HG03135 (cell line): ENCODE measurements around the gene MAPK8IP1.

ENCODE experiments used
- ATAC-seq: cut with Tn5 transposase; IDR thresholded peaks from one replicate; pipeline ENCODE4 v1.9.1; 2021; ENCODE audit warnings: mild to moderate bottlenecking, moderate library complexity; ENCODE audit not compliant: unreplicated experiment

MAPK8IP1 gene

DNA sequence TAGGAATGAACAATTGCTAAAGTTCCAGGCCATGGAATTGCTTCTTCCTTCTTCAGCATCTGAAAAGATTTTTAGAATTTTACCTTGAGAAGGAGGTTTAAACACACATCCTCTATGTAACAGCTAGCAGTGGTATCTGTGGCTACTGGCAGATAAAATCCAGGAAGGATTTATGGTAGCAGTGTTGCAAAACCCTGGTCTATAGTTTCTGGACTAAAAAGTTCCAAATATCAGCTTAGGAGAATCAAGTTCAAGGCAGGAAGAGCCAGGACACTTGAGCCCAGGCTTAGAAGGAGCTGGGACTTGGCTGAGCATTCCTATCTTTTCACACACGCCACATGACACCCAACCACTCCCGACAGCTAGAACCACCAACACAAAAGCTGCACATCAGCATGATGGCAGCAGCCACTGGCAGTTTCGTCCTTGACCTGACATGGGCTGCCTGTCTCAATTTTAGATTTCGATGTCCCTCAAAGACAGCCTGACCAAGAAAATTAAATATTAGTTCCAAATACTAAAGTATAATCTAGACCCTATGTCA, 51.1 kb downstream of the MAPK8IP1 start:
- ATAC-seq = no peak

DNA sequence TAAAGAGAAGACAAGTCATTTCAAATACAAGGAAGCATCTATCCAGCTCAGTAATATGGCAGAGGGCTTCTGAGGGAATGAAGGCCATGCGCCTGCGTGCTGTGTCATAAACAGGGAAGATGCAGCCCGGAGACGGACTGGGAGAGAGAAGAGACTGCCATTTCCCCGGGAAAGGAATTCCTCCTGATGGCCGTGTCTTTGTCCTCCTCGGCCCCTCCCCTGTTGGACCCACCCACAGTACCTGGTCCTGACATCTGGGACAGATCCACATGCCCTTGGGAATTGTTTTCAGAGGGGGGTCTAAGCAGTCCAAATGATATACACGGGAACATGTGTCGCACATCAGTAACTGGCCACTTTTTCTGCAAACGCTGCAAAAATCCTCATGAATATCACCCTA, 52.5 kb downstream of the MAPK8IP1 start:
- no peak for ATAC-seq

DNA sequence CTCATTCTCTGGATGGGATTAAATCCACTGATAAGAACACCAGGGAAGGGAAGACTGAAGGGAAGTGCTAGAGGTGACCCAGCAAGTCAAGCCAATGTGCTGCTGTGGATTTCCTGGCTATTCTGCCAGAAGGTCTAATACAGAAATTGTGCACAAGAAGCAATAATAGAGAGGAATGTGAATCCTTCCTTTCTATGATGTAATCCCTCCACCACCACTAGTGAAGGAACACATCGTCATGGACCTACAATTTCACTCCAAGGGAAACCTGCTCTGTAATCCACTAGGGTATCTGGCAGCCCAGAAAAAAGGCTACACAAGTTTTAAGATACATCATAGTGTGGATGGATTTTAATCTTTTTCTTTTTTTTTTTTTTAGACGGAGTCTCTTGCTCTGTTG, 54.4 kb downstream of the MAPK8IP1 start:
- no peak for ATAC-seq

DNA sequence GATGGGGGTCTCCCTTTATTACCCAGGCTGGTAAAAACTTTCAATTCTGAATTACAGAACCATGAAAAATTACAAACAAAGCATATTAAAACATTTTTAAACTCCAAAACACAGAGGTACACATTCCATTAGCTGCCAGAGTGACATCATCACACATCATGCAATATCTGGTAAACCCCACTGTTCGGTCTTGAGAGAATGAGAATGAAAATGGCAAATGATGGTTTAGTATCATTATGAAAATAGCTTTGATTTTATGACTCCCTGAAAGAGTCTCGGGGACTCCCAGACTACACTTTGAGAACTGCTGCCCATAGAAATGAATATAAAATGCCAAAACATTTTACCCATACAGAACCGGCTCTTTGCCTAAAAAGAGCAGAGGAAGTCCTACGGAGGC, 55.8 kb downstream of the MAPK8IP1 start:
- ATAC-seq = no peak

DNA sequence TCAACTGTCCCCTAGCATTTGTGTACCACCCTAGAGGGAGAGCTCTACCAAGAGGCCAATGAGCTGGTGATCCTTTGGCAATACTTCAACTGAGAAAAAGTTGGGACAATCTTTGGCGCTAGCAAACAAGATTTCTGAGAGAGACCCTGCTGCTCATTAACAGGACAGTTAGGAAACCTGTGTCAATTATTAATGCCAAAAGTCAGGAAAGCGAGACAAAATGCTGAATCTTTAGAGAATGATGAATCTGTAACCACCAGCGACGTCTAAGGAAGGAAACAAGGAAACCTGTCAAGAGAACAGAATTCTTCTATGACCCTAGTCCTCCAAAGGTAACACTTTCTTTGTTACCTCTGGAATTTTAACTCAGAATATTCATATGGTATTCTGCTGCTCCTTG, 56.9 kb downstream of the MAPK8IP1 start:
- no peak for ATAC-seq

DNA sequence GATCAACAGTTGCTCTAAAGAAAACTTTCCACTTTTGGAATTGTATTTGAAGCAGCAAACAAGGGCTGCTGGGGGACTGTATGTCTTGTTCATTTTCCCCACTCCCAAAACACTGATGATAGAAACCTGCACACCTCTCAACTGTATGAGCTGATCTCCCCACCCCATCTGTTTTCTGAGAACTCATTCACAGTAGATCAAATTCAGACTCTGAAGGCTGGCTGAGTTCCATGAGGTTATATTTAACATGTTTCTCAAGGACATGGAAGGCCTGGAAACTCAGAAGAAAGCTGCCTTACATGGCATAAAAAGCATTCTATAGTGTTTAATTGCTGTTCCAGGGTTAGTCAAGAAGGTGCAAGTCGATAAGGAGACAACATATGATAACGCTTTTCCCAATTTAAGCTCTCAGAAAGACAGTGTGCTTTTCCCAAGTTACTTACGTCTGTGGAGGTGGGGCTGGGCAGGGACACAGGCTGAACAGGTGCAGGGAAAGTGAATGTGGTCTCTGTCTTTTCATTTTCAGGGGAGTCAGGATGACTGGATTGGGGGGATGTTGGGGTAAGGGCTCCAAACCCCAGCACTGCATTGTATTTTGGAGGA, 60.0 kb downstream of the MAPK8IP1 start:
- no peak for ATAC-seq

DNA sequence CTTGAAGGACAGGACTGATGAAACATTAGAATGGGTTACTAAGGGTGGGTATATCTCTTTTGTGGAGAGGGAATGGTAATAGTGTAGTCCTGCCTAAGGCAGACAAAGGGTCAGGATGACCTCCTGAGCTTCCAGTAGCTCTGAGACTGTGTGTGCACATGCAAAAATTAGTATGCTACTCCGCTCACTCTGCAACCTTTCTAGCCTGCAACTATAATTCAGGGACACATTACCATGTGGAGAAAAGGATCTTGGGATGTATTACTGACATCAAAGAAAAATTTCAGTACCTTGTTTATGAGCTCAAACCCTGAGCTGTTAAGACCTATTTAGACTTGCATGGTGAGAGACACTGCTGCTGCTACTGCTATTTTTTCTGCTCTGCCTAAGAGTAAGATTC, 62.4 kb downstream of the MAPK8IP1 start:
- no peak for ATAC-seq

DNA sequence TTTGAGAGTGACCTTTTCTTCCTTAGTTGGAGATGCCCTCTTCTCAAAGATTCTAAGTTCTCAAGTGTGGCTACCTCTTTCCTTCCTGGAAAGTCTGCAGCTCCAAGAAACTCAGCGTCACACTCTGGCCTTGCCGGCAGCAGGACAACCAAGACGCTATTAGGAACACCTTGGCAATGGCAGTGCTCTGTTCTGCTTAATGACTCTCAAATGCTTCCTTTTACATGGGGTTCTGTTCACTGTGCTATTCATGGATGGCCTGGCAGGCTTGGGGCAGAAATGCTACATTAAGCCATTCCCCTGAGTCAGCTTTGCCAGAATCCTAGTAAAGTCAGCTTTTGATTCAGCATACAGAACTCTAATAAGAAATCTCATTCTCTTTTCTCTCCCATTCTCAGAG, 62.9 kb downstream of the MAPK8IP1 start:
- no peak for ATAC-seq

DNA sequence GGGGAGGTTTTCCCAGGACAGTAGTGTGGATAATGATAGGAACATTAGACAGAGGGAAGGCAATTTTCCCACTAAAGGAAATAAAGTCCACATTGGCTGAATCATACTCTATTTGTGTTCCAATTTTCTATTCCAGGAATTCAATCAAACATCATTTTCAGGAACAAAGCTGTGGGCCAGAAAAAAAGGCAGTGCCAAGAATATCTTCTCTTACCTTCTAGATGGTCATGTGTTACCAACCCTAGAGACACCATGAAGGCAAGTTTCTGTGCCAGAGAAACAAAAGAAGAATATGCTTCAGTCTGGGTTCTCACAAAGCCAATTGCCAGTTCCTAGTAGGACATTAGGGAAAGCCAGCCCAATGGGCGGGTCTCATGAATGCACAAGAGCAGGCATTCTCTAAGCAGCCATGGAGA, 64.5 kb downstream of the MAPK8IP1 start:
- no peak for ATAC-seq
